C1 segment of cervical spinal cord (tissue), 14 donors: Measurements from ENCODE around the gene SH3GL3.
A peak's percentile ranks its signal among the peaks of the same experiment; 100 is the strongest.

Experiments
- DNase-seq, 14 donors: peaks; one replicate each; lab custom pipeline; 2025; lab: John Stamatoyannopoulos, UW

Gene SH3GL3

DNA sequence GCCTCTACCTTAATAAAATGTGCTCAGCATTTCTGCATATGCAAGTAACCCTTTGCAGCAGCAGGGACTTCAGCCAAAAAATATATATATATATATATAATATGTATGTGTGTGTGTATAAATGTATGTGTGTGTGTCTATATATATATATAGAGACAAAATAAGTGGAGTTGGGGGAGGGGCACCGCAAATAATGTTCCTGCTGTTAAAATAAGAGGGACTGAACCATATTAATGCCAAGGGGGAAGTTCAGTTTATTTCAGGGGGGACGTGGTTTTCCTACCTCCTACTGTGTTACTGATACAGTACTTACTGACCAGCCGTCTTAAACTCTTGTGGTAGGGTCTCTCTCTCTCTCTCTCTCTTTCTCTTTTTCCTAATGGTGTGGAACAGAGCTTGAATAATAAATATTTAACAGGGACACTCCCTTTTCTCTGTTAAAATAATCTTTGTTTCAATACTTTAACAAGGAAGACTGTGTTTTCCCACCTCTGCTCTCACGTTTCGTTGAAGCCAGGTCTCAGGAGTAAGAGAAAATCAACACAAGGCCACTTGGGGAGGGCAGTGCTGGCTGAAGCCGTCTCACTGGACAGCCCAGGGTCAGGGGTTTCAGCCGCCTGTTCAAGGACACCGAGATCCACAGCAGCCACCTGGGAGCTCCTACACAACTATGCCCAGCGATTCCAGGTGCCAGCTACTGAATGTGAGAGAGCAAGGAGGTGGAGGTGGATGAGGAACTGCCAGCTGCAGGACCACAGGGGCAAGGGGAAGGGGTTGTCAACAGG lies 164.0 kb downstream of the SH3GL3 start:
- DNase-seq: no peak

DNA sequence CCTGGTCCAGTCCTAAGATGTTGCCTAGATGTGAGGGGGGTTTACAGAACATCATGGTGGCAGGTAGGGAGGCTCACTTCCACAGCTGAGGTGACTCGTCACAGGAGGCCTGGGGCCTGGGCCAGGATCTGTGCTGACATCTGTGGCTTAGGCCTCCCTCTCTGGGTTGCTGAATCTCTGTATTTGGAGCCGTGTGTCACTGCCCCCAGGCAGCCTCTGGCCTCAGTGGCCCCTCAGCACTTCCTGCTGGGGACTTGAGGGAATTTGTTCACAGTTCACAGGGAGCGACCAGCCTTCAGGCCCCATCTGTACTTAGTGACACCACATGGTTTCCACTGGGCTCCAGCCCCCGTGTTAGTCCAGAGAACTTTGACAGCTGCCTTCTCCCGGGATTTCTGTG lies 165.1 kb downstream of the SH3GL3 start:
- no peak for DNase-seq

DNA sequence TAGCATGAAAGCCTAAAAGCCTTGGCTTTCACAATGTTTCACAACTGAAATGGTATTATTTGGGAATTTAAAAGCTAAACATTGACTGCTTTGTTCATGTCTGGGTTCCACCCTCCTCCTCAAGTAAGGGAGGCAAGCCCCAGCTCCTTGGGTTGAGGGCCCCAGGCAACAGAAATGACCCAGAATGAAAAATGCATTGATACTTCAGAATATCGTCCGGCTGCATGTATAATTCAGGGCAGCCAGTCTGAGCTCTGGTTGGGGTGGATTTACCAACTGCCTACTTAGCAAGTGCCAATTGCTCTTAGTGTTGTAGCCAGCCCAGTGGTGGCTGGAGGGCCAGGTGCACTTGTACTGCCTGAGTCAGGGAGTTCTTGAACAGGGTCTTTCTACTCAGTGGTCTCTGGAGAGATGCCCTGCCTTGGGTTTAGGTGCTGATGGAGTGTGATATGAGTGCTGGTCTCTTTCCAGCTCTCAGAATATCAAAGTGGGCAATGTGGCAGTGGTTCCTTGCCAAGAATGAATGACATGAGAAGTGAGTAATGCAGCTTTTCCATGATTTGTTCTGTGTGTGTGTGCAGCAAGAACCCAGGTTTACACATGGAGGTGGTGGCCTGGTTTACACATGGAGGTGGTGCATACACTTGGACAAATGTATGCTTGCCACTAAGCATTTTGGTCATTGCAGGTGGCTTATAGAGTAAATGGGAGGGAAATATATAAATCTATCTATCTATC lies 165.9 kb downstream of the SH3GL3 start:
- peak in 3 of 14 donors; percentile 3 to 48 (median 12) for DNase-seq

DNA sequence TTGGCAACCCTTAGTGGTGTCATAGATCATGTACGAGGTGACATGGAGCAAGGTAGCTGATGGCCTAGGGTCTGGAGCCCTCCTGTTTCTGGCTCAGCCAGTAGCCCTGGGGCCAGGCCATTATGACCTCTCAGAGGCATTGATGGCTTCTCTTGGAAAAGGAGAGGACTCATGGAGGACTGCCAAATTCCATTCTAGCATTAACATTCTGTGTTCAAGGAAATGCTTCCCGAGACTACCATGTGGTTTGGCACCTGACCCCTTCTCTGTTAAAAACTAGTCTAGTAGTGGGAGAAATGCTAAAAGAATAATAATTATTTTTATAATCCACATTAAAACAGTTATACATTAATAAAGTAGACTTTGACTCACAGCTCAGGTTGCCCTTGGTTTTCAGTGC lies 166.6 kb downstream of the SH3GL3 start:
- peak in 1 of 14 donors; percentile 7 for DNase-seq

DNA sequence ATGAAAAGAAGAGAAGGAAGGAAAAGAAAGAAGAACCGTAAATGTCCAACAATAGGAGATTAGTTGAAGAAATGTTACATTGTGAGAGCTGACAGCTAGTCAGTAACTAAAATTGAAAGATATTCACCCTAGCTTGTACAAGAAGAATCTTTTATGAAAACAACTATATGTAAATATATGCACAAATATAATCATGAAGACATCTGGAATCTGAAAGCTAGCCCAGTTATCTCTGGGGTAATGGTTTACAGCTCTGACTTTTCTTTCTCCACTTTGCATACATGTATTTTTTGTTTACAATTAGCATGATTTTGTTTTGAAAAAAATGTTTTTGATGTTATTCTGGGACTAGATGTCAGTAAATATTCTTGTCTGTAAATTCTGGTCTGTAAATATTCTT lies 169.7 kb downstream of the SH3GL3 start:
- DNase-seq: no peak

DNA sequence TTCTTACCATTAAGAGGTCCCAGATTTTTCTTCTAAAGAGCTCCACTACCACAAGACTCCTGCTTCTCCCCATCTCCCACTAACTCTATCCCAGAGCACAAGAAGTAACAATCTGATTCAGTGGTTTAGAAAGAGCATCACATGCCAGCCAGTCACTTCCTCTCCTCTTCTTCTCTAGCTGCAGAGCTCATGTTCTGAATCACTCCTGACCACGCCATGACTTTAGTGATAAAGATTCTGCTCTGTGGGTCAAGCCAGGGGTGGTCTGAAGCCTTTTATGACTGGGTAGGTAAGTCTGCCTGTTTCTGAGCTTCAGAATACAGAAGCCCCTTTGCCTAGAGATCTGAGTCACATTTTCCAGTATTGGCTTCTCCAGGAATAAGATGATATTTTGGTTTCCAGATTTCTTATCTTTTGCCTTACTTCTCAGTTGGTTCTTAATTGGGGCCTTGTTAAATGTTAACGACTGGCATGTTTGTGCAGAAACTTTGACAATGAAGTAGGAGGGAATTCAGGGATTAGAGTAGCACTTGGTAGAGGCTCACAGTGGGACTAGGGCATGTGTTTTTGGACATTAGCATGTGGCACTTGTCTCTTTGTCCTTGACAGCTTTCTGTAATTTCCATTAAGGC lies 179.1 kb downstream of the SH3GL3 start:
- DNase-seq: no peak

DNA sequence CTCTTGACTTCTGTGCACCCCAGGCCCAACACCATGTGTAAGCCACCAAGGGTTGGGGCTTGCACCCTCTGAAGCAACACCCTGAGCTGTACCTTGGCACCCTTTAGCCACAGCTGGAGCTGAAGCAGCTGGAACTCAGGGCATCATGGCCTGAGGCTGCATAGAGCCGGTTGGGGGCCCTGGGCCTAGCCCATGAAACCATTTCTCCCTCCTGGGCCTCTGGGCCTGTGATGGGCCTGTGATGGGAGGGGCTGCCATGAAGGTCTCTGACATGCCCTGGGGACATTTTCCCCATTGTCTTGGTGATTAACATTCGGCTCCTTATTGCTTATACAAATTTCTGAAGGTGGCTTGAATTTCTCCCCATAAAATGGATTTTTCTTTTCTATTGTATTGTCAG lies 184.4 kb downstream of the SH3GL3 start:
- DNase-seq: no peak

DNA sequence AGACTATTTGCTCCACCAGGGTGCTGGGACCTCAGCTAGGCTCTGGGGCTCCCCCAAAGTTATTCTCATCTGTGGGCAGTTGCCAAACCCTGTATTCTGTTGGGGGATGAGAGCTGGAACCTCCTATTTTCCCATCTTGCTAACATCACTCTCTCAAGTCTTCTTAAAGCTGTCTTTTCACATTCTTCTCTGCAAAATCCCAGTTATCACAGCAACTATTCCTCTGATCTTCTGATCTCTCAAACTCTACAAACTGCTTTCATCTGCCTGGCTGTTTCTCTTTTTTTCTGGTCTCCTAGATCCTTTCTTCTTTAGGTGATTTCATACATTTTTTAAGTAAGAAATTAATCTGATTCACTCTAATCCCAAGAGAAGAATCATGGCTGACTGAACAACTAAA lies 196.1 kb downstream of the SH3GL3 start:
- no peak for DNase-seq

DNA sequence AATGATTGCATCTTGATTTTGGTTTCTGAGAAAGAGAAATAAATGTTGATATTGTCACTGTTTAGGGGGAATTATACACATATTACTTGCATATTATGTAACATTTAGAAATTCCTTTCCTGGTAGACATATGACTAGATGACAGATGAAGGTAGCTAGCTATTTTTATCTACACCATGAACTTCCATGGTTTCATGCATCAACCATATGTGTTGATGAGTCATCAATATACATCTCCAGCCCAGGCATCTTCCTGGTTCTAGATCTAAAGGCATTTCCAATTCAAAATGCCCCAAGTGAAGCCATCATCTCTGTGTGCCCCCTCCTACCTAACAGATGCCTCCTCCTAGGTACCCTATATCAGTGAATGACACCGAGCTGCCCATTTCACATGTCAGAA lies 197.3 kb downstream of the SH3GL3 start:
- DNase-seq: no peak

DNA sequence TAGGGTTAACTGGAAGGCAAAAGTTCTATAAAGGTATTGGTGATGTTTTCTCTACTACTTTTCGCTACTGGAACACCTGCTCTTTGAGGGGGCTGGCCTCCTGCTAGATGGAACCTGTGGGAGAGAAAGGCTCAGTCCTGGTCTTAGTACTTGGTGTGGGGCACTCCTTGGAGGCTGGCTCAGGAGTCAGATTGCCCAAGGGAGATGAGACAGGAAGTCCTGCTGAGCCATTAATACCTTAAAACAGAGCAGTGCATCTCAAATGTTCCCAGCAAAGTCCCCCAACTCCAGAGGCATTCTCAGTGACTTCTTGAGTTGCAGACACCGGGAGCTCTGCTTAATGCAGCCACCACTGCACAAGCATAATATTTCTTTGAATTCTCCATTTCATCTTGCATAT lies 203.7 kb downstream of the SH3GL3 start:
- DNase-seq: no peak

DNA sequence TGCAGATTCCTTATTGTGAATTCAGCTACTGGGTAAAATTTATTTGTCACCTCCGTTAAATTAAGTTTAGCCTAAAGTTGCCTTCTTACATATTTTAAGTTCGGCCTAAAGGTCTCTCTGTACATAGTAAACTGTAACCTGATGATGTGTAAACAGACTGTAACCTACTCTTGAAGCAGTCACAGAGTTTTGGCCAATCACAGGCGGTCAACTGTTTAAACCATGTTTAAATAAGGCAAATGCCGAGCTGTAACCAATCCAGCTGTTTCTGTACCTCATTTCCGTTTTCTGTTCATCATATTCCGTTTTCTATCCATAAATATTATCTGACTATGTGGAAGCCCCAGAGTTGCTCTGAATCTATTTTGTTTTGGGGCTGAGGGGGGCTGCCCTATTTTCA lies 204.4 kb downstream of the SH3GL3 start:
- no peak for DNase-seq

DNA sequence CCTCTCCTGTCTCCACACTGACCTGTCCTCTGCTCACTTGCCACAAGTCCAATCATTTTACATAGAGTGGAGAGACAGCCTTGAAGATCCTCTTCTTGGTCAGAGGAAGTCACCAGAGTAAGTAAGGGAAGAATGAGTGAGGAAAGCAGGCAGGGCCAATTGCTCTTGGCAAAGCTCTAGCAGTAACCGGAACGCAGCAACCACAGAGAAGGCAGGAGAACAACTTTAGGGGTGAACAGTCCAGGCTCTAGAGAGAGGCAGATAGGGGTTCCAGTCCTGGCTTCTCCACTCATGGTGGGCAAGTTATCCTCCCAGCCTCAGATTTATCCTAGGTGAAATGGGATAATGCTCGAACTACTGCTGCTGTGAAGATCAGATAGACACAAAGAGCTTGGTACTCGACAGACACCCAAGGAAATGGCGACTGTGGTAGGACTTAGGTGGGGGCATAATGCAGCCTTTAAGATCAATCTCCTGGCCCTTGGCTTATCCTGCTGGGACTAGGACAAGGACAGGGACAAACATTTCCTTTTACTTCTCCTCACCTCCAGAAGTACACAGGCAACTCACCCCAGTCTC lies 205.6 kb downstream of the SH3GL3 start:
- DNase-seq: no peak

DNA sequence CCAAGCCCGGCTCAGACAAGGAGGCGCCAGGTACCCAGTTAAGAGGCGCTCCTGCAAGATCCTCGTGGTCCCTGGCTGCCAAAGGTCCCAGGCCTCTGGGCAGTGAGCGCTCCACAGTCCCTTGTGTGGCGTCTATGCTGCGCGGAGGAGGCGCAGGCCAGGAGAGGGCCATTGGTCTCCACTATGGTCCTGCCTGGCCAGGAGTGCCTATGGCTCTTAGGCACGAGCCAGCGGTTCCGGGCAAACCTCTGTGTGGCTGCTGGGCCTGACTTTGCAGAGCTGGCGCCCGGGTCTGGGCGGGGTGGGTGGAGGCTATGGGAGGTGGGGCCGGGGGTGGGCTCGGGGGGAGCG lies 206.1 kb downstream of the SH3GL3 start:
- peak in 1 of 14 donors; percentile 40 for DNase-seq

DNA sequence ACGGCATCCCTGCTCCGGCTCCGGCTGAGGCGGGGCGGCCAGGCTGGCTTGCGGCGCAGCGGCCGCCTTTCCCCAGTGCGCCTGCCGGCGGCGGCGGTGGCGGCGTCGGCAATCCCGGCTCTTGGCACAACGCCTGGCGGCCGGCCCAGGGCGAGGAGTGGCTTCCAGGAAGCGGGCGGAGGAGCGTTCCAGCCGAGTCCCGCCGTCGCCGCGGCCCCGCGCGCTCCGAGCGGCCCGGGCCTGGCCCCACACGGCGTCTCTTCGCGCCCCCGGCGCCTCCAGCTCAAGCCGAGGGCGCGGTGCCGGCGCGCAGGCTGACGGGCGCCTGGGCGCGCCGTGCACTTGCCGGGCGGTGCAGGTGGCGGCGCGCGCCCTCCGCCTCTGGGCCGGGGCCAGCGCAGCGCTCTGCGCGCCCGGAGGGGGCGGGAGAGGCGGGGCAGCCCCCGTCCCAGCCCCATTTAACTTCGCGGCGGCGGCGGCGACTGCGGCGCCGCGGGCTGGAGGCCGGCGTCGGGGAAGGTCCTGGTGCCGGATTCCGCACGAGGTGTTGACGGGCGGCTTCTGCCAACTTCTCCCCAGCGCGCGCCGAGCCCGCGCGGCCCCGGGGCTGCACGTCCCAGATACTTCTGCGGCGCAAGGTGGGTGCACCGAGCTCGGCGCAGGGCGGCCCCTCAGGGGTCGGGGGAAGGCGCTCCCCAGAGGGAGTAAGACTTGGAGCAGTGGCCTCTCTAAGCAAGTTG lies 206.7 kb downstream of the SH3GL3 start, which contains the start of gene ADAMTSL3:
TSS of gene ADAMTSL3 (plus strand) at position 485 of the 740 bp plus-strand sequence. CDS start 1,639 bp downstream, outside the sequence.
- peak in 7 of 14 donors; percentile 7 to 67 (median 41) for DNase-seq

DNA sequence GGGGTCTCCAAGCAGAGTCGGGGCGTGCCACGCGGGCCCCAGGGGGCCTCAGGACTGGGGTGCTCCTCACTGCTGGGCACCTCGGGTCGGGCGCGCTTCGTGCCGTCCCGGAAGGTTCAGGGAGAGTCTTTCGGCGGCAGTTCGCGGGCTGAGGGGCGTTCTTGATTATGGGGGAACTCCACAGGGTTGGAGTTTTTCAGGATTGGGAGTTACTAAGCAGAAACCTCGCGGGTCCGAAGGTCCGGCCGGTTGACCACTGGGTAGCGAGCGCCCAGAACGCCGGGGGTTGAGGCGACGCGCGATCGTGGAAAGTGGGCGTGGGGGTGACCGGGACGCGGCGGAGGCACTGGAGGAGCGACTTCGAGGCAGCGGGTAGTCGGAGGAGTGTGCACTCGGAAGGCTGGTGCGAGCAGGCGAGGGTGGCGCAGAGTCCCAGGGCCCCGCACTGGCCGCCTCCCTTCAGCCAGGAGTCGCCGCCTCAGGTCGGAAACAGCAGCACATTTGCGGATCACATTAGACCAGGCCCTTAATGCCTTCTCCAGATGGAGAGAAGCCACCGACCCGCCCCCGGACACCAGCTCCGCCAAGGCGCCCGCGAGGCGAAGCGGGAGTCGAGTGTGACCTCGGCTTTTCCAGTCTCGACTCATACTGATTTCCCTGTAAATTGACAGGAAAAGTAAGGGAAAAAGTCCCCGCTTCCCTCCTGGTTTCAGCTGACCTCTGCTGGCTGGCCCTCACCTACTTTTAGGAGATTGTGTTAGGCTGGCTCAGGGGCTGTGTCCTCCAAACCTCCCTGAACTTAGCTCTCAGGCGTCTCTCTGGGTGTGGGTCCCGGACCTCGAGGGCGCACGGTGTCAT lies 207.5 kb downstream of the SH3GL3 start:
- DNase-seq: no peak

DNA sequence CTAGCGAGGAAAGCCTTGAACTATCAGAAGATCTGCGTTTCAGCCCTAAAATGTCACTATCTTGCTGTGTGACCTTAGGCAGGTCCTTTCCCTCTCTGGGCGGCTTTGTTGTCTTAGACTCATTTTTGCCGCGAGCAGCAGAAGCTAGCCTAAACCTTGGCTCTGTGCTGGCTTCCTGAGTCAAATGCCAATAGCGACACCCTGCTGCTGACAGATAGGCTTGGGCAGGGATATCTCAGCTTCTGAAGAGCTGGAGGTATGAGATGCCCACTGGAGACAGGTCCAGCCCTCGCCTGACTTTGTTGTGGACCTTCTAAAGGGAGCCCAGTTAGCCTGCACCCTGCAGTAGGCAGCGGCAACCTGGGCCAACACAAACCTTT lies 208.1 kb downstream of the SH3GL3 start:
- DNase-seq: no peak

DNA sequence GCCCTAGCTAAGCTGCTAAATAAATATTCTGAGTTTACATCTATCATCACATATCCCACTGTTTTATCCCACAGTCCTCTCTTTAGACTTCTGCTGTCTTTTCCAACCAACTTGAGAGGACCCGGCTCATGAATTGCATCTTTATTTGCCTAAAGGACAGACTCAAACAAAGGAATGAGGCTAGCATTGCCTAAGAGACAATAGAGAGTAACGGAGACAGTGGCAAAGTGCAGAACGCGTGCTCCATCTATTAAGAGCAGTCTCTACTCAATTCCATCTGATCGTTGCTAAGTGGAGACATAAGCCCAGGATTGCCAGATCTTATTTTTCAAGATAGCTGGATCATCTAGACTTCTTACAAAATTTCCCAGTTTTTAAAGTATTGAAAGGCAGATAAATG lies 209.1 kb downstream of the SH3GL3 start:
- no peak for DNase-seq

DNA sequence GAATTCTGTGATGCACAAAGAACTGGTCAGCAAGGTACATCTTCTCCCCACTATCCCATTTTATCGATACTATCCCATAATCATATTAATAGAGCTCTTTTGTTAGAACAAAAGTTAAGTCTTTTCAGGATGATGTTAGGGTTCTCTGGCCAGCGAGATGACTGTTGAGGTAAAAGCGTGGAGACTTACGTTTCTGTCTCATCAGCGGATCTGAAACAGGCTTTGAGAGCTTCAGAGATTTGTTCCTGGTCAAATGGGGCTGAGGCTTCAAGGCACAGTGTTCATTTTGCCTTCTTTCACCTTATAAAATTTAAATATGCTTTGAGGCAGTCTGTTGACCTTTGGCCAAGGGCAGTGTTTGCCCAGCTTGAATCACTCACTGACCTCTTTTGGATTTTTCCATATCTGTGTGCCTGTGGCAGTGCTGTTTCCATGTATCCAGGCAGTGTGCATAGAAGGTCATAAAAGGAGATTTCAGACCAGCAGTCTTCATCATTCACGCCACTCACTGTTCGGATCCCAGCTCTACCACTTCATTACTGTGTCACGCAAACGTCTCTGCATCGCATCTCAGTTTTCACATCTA lies 209.9 kb downstream of the SH3GL3 start:
- DNase-seq: no peak

DNA sequence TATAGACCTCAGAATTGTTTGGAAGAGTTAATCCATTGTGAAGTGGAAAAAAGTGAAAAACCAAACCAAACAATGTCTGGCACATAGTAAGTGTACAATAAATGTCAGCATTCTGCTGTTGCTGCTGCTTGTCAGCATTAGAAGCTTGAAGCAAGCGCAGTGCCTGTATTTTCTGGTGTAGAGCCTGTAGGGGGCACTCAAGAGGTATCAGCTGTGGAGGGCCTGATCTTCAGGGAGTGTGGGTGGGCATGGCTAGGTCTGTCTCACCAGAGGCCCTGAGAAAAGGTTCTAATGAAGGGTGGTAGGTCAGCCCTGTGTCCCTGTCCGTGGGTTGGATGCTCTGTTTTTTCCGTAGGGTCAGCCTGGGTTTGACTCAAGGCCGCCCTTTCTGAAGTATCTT lies 210.4 kb downstream of the SH3GL3 start:
- DNase-seq: no peak
